HG03575 (cell line): Measurements from ENCODE around the gene PBLD.

Source experiments
- ATAC-seq: cut with Tn5 transposase; IDR thresholded peaks from one replicate; pipeline ENCODE4 v1.9.1; 2021; ENCODE audit not compliant: unreplicated experiment, insufficient number of reproducible peaks, low FRiP score; ENCODE audit errors: extremely low read depth

The PBLD gene

GRCh38 chr10:68332259-68333057 is at the start of gene PBLD:
Gene PBLD, minus strand, starts transcription at chr10:68332928. Its CDS starts 26,084 bp downstream, at chr10:68306844.
- ATAC-seq: no peak

- ATAC-seq: no peak
These were observed 38.9 kb upstream of the PBLD start for GRCh38 chr10:68371604-68372003.

- no peak for ATAC-seq
These were observed 34.4 kb upstream of the PBLD start for GRCh38 chr10:68367121-68367520.

- no peak for ATAC-seq
These were observed 33.9 kb upstream of the PBLD start for GRCh38 chr10:68366600-68366999.

GRCh38 chr10:68365611-68366010 is 32.9 kb upstream of the PBLD start:
- no peak for ATAC-seq

GRCh38 chr10:68364101-68364886 is 31.6 kb upstream of the PBLD start:
- no peak for ATAC-seq

- ATAC-seq: no peak
These were observed 29.9 kb upstream of the PBLD start for GRCh38 chr10:68362590-68362989.

- ATAC-seq: no peak
These were observed 26.5 kb upstream of the PBLD start for GRCh38 chr10:68359189-68359588.

GRCh38 chr10:68353537-68353936 is 20.8 kb upstream of the PBLD start:
- ATAC-seq: no peak

- no peak for ATAC-seq
These were observed 15.6 kb upstream of the PBLD start for GRCh38 chr10:68348265-68348741.

- ATAC-seq: no peak
These were observed 14.0 kb upstream of the PBLD start for GRCh38 chr10:68346774-68347173.

- no peak for ATAC-seq
These were observed 12.9 kb upstream of the PBLD start for GRCh38 chr10:68345621-68346020.

- no peak for ATAC-seq
These were observed 10.3 kb upstream of the PBLD start for GRCh38 chr10:68342909-68343516.

- no peak for ATAC-seq
These were observed 7.8 kb upstream of the PBLD start for GRCh38 chr10:68340358-68341080.

- ATAC-seq: no peak
These were observed 4.1 kb upstream of the PBLD start for GRCh38 chr10:68336754-68337351.

GRCh38 chr10:68334672-68335467 is 2.1 kb upstream of the PBLD start:
- ATAC-seq: no peak

- no peak for ATAC-seq
These were observed 1.0 kb upstream of the PBLD start for GRCh38 chr10:68333440-68334431.
